ENCODE results near the gene SMARCA1. TPM values are rescaled to one million over a fixed set of nuclear protein-coding genes. Genes with fewer than 3 reads are reported as not detected.

Gene SMARCA1
- total and polyA plus RNA-seq, 2 of the 4 experiments (the other 2 are of a cell fraction): 31.0 to 32.8 TPM

- Histone ChIP-seq H3K36me3 (ENCODE audit: control insufficient read depth, insufficient read depth, low read length) (peaks cover 4% of the 10 kb centered on the region; the same call in 1 of the 2 replicates), H3K56ac (ENCODE audit: extremely low read depth, insufficient read depth, low read length) (no peak overlapping the region), H3K18ac (ENCODE audit: low read depth, low read length) (no peak overlapping the region), H4K20me1 (ENCODE audit: insufficient read depth, low read length) (no peaks in the 10 kb centered on the region), H2AFZ (replicated peaks; ENCODE audit: low read length, poor library complexity) (no peak overlapping the region), H2BK120ac (ENCODE audit: low read depth, low read length) (no peak overlapping the region), H2BK20ac (ENCODE audit: low read depth, low read length) (no peak overlapping the region), H2AK9ac (replicated peaks; ENCODE audit: low read depth, low read length, poor library complexity) (no peak overlapping the region), H4K91ac (ENCODE audit: insufficient read depth, low read depth, low read length) (no peak overlapping the region), H3K4me3 (ENCODE audit: insufficient read depth, low read depth, low read length) (no peak overlapping the region), H2BK15ac (ENCODE audit: low read depth, low read length) (no peak overlapping the region), H2BK5ac (ENCODE audit: low read depth, low read length, poor library complexity, severe bottlenecking) (no peak overlapping the region), H2AK5ac (ENCODE audit: low read depth, low read length) (no peak overlapping the region), H3K14ac (replicated peaks; ENCODE audit: low read depth, low read length) (no peak overlapping the region), H3K9me3 (ENCODE audit: control insufficient read depth, insufficient read depth, low read length) (no peaks in the 10 kb centered on the region), H4K5ac (ENCODE audit: low read depth, low read length) (no peak overlapping the region), H3K4me1 (ENCODE audit: control insufficient read depth, insufficient read depth, low read length) (no peaks in the 10 kb centered on the region), H3K79me1 (ENCODE audit: low read depth in 1 of 2, low read length in 2 of 2) (peaks cover 3 to 6% of the 10 kb centered on the region in 2 experiments; a peak in 1 of 4 replicates), H3K9ac (ENCODE audit: low read depth, low read length) (no peak overlapping the region), H3K9me1 (ENCODE audit: insufficient read depth, low read length) (no peaks in the 10 kb centered on the region), H3K4ac (ENCODE audit: low read depth, low read length) (no peak overlapping the region), H3K23ac (ENCODE audit: low read depth, low read length) (no peak overlapping the region), H3K27ac (ENCODE audit: insufficient read depth, low read length) (no peak overlapping the region), H4K8ac (ENCODE audit: low read depth in 2 of 2, low read length in 2 of 2) (no peak overlapping the region), H3K27me3 (ENCODE audit: control insufficient read depth, insufficient read depth, low read length) (no peaks in the 10 kb centered on the region), H3K4me2 (ENCODE audit: low read depth, low read length) (no peak overlapping the region)
- intact Hi-C loops (cut with micrococcal nuclease): no loop called here
- POLR2A ChIA-PET (ENCODE audit: unreplicated experiment): no interaction called here
- BruUV-seq (replicated peaks): no TSS peak
- TF ChIP-seq RFX5 (IDR thresholded peaks at IDR 0.05; ENCODE audit: low read depth, low read length): no peak
- TF ChIP-seq USF2 (IDR thresholded peaks at IDR 0.05; ENCODE audit: low read depth, low read length): no peak
- no peak for TF ChIP-seq NFE2L2 (IDR thresholded peaks at IDR 0.05; ENCODE audit: low read depth, low read length)
- no peak for TF ChIP-seq MAZ (IDR thresholded peaks at IDR 0.05; ENCODE audit: borderline replicate concordance, low read depth, low read length)
- no peak for TF ChIP-seq RCOR1 (IDR thresholded peaks at IDR 0.05; ENCODE audit: insufficient replicate concordance, low read length)
- TF ChIP-seq ELK1 (IDR thresholded peaks at IDR 0.05; ENCODE audit: borderline replicate concordance, low read depth, low read length): no peak
- TF ChIP-seq CEBPB (IDR thresholded peaks at IDR 0.05; ENCODE audit: low read depth, low read length): no peak
- no peak for TF ChIP-seq BHLHE40 (IDR thresholded peaks at IDR 0.05; ENCODE audit: low read depth, low read length)
- no peak for TF ChIP-seq CTCF (conservative IDR thresholded peaks at IDR 0.05; ENCODE audit: low read depth, low read length)
- TF ChIP-seq RAD21 (IDR thresholded peaks at IDR 0.05; ENCODE audit: low read length): no peak
- no peak for TF ChIP-seq CHD1 (IDR thresholded peaks at IDR 0.05; ENCODE audit: low read depth, low read length)
- no peak for TF ChIP-seq FOS (IDR thresholded peaks at IDR 0.05; ENCODE audit: low read depth, low read length)
- no peak for TF ChIP-seq POLR2A (IDR thresholded peaks at IDR 0.05; ENCODE audit: low read depth, low read length)
- TF ChIP-seq MAFK (IDR thresholded peaks at IDR 0.05; ENCODE audit: low read depth, low read length): no peak
- no peak for TF ChIP-seq SMC3 (IDR thresholded peaks at IDR 0.05; ENCODE audit: low read depth, low read length)
- no peak for TF ChIP-seq MXI1 (IDR thresholded peaks at IDR 0.05; ENCODE audit: borderline replicate concordance, low read depth, low read length)
- in situ Hi-C loops (cut with MboI; ENCODE audit: low sequenced_read_pairs): no loop called here
- dilution Hi-C loops (cut with HindIII; ENCODE audit: low sequenced_read_pairs, unreplicated experiment): no loop called here
- CTCF ChIA-PET: no interaction called here
- DNase-seq (no peak), ATAC-seq (ENCODE audit: low read depth) (no peak)
These were observed 77.9 kb downstream of the SMARCA1 start for GRCh38 chrX:129445436-129445835.

Measured in IMR-90 (cell line).